A673 (cell line): Measurements from ENCODE around the gene RDH13.

Experiments
- CTCF ChIP-seq: fragments of 300-800, 200-600 bp; sonication (generic); conservative IDR thresholded peaks from 2 replicates; pipeline ENCODE4 v1.5.1; 2017; ENCODE audit warnings: low read depth, mild to moderate bottlenecking, antibody characterized with exemption, low read length, moderate library complexity, mixed read lengths
- EZH2 ChIP-seq: fragments of 200-600 bp; sonication (generic); IDR thresholded peaks from 2 replicates; pipeline ENCODE4 v1.6.1; 2017; ENCODE audit warnings: borderline replicate concordance, low read depth, mild to moderate bottlenecking, mixed read lengths, antibody characterized with exemption, low read length; ENCODE audit not compliant: poor library complexity, severe bottlenecking

DNA sequence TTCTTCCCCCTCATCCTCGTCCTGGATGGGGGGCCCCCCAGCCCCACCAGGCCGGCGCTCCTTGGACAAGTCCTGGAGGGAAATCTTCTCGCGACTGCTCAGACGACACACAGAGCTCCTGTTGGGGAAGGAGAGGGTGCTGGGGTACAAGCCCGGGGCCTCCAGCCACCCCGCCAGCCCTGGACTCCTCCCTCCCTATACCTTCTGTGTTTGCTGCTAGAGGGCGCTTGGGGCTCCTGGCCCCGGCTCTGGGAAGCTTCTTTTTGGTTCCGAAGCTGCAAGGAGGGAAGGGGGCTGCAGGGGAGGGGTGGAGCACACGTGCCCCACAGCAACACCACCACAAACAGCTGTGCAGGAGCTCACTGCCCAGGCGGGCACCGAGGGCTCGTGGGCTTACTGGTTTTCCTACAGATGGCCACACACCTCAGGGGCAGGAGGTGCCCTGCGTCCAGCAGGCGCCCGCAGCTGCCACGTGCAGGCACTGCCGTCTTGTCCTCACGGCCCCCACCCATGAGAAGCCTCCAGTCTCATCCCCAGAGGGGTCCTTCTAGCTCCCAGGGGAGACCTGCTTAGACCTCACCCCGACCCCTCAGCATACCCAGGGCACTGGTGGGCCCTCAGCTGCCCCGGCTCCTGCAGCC, 33.2 kb upstream of the RDH13 start:
- TF ChIP-seq CTCF (no peak), EZH2 (no peak)
